ENCODE results near the gene PUSL1. TPM values are rescaled to one million over a fixed set of nuclear protein-coding genes. Genes with fewer than 3 reads are reported as not detected.

The PUSL1 gene
- polyA plus RNA-seq, 2 of the 4 experiments (the other 2 are of a cell fraction) = 7.4 to 14.6 TPM

DNA sequence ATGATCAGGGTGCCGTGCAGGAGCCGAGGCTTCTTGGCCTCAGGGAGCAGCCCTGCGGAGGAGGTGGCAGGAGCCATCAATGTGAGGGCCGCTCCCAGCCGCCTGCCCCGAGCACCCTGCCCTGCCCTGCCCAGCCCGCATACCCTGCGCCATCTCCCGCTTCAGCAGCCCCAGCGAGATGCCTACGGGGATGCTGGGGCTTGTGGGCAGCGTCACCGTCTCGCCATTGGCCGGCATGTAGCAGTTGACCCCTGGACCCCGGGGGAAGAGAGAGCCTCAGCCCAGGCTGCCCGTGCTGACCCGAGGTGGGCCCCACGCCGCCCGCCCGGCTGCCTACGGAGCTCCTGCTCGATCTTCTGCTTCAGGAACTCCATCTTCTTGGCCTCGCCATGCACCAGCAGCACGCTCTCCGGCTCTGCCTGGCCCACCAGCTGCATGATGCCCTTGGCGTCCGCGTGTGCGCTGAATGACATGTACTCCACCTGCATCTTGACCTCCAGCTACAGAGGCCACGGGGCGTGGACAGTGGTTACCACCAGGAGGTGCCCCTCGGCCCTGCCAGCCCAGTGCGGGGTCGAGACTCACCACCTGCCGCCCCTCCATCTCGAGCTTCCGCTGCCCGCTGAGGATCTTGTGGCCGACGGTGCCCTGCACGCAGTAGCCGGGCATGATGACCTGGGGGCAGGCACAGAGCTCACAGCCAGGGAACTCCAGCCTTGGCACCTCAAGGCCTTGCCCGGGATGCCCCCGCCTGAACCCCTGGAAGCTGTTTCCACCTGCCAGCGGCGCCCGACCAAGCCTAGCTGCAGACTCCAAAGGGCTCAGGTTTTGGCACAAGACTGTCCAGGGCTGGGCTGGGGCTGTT, 4.3 kb downstream of the PUSL1 start:
- peaks cover 12% of the 10 kb centered on the region for H3K4me1 ChIP-seq
- no peak overlapping the region for H3K4me2 ChIP-seq
- TF ChIP-seq CHD4 (IDR thresholded peaks at IDR 0.05; ENCODE audit: borderline replicate concordance) (no peak), EHF (CRISPR knock-in tag; IDR thresholded peaks at IDR 0.05) (no peak), ZFP36 (IDR thresholded peaks at IDR 0.05; ENCODE audit: borderline replicate concordance, partially characterized antibody) (no peak), PHF8 (IDR thresholded peaks at IDR 0.05; ENCODE audit: borderline replicate concordance, low read depth) (no peak), RAD21 (conservative IDR thresholded peaks at IDR 0.05 in 1 of 2, IDR thresholded peaks at IDR 0.05 in 1 of 2) (no peak), JUNB (IDR thresholded peaks at IDR 0.05) (no peak), KDM5A (IDR thresholded peaks at IDR 0.05) (no peak), EP300 (IDR thresholded peaks at IDR 0.05) (no peak), NFE2L2 (conservative IDR thresholded peaks at IDR 0.05; ENCODE audit: low read length) (no peak)
- TF ChIP-seq, protein P1, sequence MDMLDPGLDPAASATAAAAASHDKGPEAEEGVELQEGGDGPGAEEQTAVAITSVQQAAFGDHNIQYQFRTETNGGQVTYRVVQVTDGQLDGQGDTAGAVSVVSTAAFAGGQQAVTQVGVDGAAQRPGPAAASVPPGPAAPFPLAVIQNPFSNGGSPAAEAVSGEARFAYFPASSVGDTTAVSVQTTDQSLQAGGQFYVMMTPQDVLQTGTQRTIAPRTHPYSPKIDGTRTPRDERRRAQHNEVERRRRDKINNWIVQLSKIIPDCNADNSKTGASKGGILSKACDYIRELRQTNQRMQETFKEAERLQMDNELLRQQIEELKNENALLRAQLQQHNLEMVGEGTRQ (IDR thresholded peaks at IDR 0.05) = no peak
- ChIA-PET CTCF (interaction anchor here (1.6 kb wide), 1 partner anchor 11 kb away, joined by 4 read pairs; no protein-coding TSS in a partner anchor), POLR2A (interaction anchor here (1.0 kb wide), 1 partner anchor 87 kb away, joined by 3 read pairs; the partner anchor contains the start of gene CCNL2)
- no peaks in the 10 kb centered on the region for H3K9me3 ChIP-seq
- DNase-seq (ENCODE audit: low read depth in 1 of 2, low spot score in 1 of 2) (no peak), ATAC-seq (no peak), FAIRE-seq (no peak)
- H3K27ac ChIP-seq = no peak overlapping the region
- WGBS (ENCODE audit: missing lambda C conversion rate) = 94% methylated on average over 20 of the region's 49 CpGs
- no peak overlapping the region for H3K4me3 ChIP-seq

DNA sequence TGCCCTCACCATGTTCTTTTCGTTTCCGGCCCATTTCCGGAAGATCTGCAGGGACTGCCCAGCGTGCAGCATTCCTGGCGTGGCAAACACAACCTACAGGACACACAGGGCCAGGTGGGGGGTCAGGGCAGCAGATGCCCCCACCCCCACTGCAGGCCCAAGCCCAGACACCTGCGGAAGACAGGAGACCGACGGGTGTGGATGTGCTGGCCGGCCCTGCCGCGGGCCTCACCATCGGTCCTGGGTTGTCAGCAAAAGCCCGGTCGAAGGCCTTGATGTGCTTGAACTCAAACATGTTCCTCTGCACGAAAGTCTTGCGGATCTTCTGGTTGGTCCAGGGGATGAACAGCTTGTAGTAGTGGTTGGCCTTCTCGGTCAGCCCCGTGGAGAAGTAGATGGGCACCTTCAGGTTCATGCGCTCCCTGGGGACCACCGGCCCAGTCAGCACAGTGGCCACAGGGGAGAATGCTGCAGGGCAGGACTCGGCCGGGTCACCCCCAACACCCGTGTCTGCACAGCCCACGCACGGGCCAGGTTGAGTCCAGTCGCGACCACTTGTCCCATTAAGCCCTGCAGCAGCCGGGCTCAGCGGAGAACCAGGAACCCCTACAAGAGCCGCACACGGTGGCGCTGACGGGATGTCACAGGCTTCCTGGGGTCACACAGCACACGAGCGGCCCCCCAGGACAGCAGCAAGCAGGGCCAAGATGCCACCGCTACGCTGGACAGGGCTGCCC, 5.3 kb downstream of the PUSL1 start:
- no peak for FAIRE-seq
- no peak for ATAC-seq
- ChIA-PET CTCF (interaction anchor here (0.7 kb wide), 1 partner anchor 312 kb away, joined by 3 read pairs; no protein-coding TSS in a partner anchor), POLR2A (no interaction called here)
- Histone ChIP-seq H3K4me3 (no peak overlapping the region), H3K27ac (no peak overlapping the region), H3K4me2 (no peak overlapping the region), H3K4me1 (peaks cover 22% of the 10 kb centered on the region), H3K9me3 (no peaks in the 10 kb centered on the region)
- TF ChIP-seq, protein P2, sequence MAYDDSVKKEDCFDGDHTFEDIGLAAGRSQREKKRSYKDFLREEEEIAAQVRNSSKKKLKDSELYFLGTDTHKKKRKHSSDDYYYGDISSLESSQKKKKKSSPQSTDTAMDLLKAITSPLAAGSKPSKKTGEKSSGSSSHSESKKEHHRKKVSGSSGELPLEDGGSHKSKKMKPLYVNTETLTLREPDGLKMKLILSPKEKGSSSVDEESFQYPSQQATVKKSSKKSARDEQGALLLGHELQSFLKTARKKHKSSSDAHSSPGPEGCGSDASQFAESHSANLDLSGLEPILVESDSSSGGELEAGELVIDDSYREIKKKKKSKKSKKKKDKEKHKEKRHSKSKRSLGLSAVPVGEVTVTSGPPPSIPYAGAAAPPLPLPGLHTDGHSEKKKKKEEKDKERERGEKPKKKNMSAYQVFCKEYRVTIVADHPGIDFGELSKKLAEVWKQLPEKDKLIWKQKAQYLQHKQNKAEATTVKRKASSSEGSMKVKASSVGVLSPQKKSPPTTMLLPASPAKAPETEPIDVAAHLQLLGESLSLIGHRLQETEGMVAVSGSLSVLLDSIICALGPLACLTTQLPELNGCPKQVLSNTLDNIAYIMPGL (CRISPR knock-in tag; IDR thresholded peaks at IDR 0.05; ENCODE audit: borderline replicate concordance) = no peak
- TF ChIP-seq NFE2L2 (conservative IDR thresholded peaks at IDR 0.05; ENCODE audit: low read length) = no peak
- no peak for TF ChIP-seq RFX5 (IDR thresholded peaks at IDR 0.05)
- TF ChIP-seq NPAS2 (CRISPR knock-in tag; IDR thresholded peaks at IDR 0.05; ENCODE audit: borderline replicate concordance) = no peak
- no peak for TF ChIP-seq RCOR1 (IDR thresholded peaks at IDR 0.05; ENCODE audit: low read depth, low read length)
- TF ChIP-seq POLR2AphosphoS2 (conservative IDR thresholded peaks at IDR 0.05; ENCODE audit: low read length) = no peak
- TF ChIP-seq FOSL2 (IDR thresholded peaks at IDR 0.05) = no peak
- no peak for TF ChIP-seq FOSL2 (CRISPR knock-in tag; IDR thresholded peaks at IDR 0.05)
- TF ChIP-seq ZFP36 (IDR thresholded peaks at IDR 0.05; ENCODE audit: borderline replicate concordance, partially characterized antibody) = no peak
- TF ChIP-seq, protein P3, sequence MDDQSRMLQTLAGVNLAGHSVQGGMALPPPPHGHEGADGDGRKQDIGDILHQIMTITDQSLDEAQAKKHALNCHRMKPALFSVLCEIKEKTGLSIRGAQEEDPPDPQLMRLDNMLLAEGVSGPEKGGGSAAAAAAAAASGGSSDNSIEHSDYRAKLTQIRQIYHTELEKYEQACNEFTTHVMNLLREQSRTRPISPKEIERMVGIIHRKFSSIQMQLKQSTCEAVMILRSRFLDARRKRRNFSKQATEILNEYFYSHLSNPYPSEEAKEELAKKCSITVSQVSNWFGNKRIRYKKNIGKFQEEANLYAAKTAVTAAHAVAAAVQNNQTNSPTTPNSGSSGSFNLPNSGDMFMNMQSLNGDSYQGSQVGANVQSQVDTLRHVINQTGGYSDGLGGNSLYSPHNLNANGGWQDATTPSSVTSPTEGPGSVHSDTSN (IDR thresholded peaks at IDR 0.05) = no peak
- no peak for TF ChIP-seq ZSCAN20 (CRISPR knock-in tag; IDR thresholded peaks at IDR 0.05)
- TF ChIP-seq, protein P4, sequence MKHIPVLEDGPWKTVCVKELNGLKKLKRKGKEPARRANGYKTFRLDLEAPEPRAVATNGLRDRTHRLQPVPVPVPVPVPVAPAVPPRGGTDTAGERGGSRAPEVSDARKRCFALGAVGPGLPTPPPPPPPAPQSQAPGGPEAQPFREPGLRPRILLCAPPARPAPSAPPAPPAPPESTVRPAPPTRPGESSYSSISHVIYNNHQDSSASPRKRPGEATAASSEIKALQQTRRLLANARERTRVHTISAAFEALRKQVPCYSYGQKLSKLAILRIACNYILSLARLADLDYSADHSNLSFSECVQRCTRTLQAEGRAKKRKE (CRISPR knock-in tag; IDR thresholded peaks at IDR 0.05; ENCODE audit: low read depth) = no peak
- TF ChIP-seq PHF8 (IDR thresholded peaks at IDR 0.05; ENCODE audit: borderline replicate concordance, low read depth) = no peak
- TF ChIP-seq CBX2 (IDR thresholded peaks at IDR 0.05; ENCODE audit: borderline replicate concordance, low read depth) = no peak
- TF ChIP-seq SMC3 (IDR thresholded peaks at IDR 0.05) = no peak
- DNase-seq (ENCODE audit: low read depth in 1 of 2, low spot score in 1 of 2) = no peak
- WGBS (ENCODE audit: missing lambda C conversion rate) = 87% methylated on average over 29 of the region's 37 CpGs
